ENCODE data around the gene VWA8.
"Not testable (repeated sequence)": the region's sequence is repeated elsewhere in the genome, so short reads cannot be mapped to it uniquely, and the experiment has no call there.

Gene VWA8

GRCh38 chr13:41851351-41851750 lies 109.6 kb downstream of the VWA8 start:
- DNase-seq (ENCODE audit: low read depth, low spot score), result no peak

- no peak for DNase-seq (ENCODE audit: low read depth, low spot score)
Measured at GRCh38 chr13:41848435-41849255, 112.3 kb downstream of the VWA8 start.

GRCh38 chr13:41847216-41847615 lies 113.7 kb downstream of the VWA8 start:
- DNase-seq (ENCODE audit: low read depth, low spot score), result no peak

- DNase-seq (ENCODE audit: low read depth, low spot score), result no peak
Measured at GRCh38 chr13:41842036-41842620, 118.8 kb downstream of the VWA8 start.

GRCh38 chr13:41837629-41838028 lies 123.3 kb downstream of the VWA8 start:
- no peak for DNase-seq (ENCODE audit: low read depth, low spot score)

- no peak for DNase-seq (ENCODE audit: low read depth, low spot score)
Measured at GRCh38 chr13:41835871-41836270, 125.0 kb downstream of the VWA8 start.

GRCh38 chr13:41834697-41835096 lies 126.2 kb downstream of the VWA8 start:
- not testable (repeated sequence) for DNase-seq (ENCODE audit: low read depth, low spot score)

- DNase-seq (ENCODE audit: low read depth, low spot score), result no peak
Measured at GRCh38 chr13:41833831-41834230, 127.1 kb downstream of the VWA8 start.

- DNase-seq (ENCODE audit: low read depth, low spot score), result no peak
Measured at GRCh38 chr13:41833201-41833600, 127.7 kb downstream of the VWA8 start.

GRCh38 chr13:41827507-41828213 lies 133.2 kb downstream of the VWA8 start:
- no peak for DNase-seq (ENCODE audit: low read depth, low spot score)

GRCh38 chr13:41825691-41826090 lies 135.2 kb downstream of the VWA8 start:
- no peak for DNase-seq (ENCODE audit: low read depth, low spot score)

- DNase-seq (ENCODE audit: low read depth, low spot score), result no peak
Measured at GRCh38 chr13:41823476-41823875, 137.4 kb downstream of the VWA8 start.

- DNase-seq (ENCODE audit: low read depth, low spot score), result no peak
Measured at GRCh38 chr13:41822560-41822959, 138.3 kb downstream of the VWA8 start.

- no peak for DNase-seq (ENCODE audit: low read depth, low spot score)
Measured at GRCh38 chr13:41821238-41821594, 139.7 kb downstream of the VWA8 start.

- no peak for DNase-seq (ENCODE audit: low read depth, low spot score)
Measured at GRCh38 chr13:41820581-41821237, 140.2 kb downstream of the VWA8 start.

- no peak for DNase-seq (ENCODE audit: low read depth, low spot score)
Measured at GRCh38 chr13:41816057-41816456, 144.9 kb downstream of the VWA8 start.

- DNase-seq (ENCODE audit: low read depth, low spot score), result no peak
Measured at GRCh38 chr13:41813426-41813825, 147.5 kb downstream of the VWA8 start.

GRCh38 chr13:41812851-41813250 lies 148.1 kb downstream of the VWA8 start:
- DNase-seq (ENCODE audit: low read depth, low spot score), result no peak

- no peak for DNase-seq (ENCODE audit: low read depth, low spot score)
Measured at GRCh38 chr13:41812237-41812636, 148.7 kb downstream of the VWA8 start.

GRCh38 chr13:41811588-41812021 lies 149.3 kb downstream of the VWA8 start:
- DNase-seq (ENCODE audit: low read depth, low spot score), result no peak

GRCh38 chr13:41809962-41810361 lies 150.9 kb downstream of the VWA8 start:
- DNase-seq (ENCODE audit: low read depth, low spot score), result no peak

GRCh38 chr13:41803445-41803735 lies 157.5 kb downstream of the VWA8 start:
- DNase-seq (ENCODE audit: low read depth, low spot score), result not testable (repeated sequence)

Measured in activated naive CD8-positive, alpha-beta T cell treated with anti-CD3 and anti-CD28 coated beads, Interleukin-2, amount 50 U/mL, for 16 hours (primary cell).